Activated naive CD8-positive, alpha-beta T cell treated with anti-CD3 and anti-CD28 coated beads, Interleukin-2, amount 50 U/mL, for 24 hours (primary cell): ENCODE data around the gene COL6A1.

Source experiments
- ATAC-seq: fragments of 150-1000 bp; cut with Tn5 transposase; one replicate; pipeline ENCODE4 v1.10.0; 2021
- DNase-seq: peaks from one replicate; pipeline ENCODE4 v3.0.0; 2021
- H3K27ac Mint-ChIP-seq: one replicate; pipeline ENCODE4 v1.8.0; 2021; ENCODE audit warnings: mild to moderate bottlenecking, mixed read lengths
- H3K27me3 Mint-ChIP-seq: one replicate; pipeline ENCODE4 v1.8.0; 2021; ENCODE audit warnings: mixed read lengths
- H3K36me3 Mint-ChIP-seq: one replicate; pipeline ENCODE4 v1.8.0; 2021; ENCODE audit warnings: low read depth, mixed read lengths
- H3K4me1 Mint-ChIP-seq: one replicate; pipeline ENCODE4 v1.8.0; 2021; ENCODE audit warnings: mixed read lengths
- H3K4me3 Mint-ChIP-seq: one replicate; pipeline ENCODE4 v1.8.0; 2021; ENCODE audit warnings: mild to moderate bottlenecking, moderate library complexity, mixed read lengths
- H3K9me3 Mint-ChIP-seq: one replicate; pipeline ENCODE4 v1.8.0; 2021; ENCODE audit warnings: mixed read lengths

COL6A1 gene

DNA sequence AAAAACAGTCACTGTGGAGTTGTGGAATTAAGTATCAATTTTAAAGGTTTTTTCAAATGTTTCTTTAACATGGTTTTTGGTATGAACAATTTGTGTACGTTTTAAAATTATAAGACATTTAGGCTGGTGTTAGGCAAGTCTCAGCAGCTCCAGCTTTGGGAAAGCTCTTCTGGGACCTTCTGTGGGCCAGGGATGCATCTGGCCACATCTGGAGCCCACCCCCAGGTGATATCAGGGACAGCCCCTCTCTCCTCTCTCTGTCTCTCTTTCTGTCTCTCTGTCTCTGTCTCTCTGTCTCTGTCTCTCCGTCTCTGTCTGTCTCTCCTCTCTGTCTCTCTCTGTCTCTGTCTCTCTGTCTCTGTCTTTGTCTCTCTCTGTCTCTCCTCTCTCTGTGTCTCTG lies 1.3 kb upstream of the COL6A1 start:
- Mint-ChIP-seq H3K27me3 (peaks cover 16% of the 10 kb centered on the region), H3K27ac (no peak overlapping the region), H3K4me3 (no peak overlapping the region), H3K36me3 (peaks cover 4% of the 10 kb centered on the region), H3K4me1 (peaks cover 24% of the 10 kb centered on the region), H3K9me3 (no peaks in the 10 kb centered on the region)
- DNase-seq (no peak), ATAC-seq (no peak)

GRCh38 chr21:45980697-45981096 lies 873 bp upstream of the COL6A1 start:
- ATAC-seq (no peak), DNase-seq (no peak)
- no peak overlapping the region for H3K4me3 Mint-ChIP-seq
- H3K27me3 Mint-ChIP-seq: peaks cover 11% of the 10 kb centered on the region
- H3K27ac Mint-ChIP-seq: no peak overlapping the region
- peaks cover 20% of the 10 kb centered on the region for H3K4me1 Mint-ChIP-seq
- H3K36me3 Mint-ChIP-seq: peaks cover 4% of the 10 kb centered on the region
- no peaks in the 10 kb centered on the region for H3K9me3 Mint-ChIP-seq

- H3K36me3 Mint-ChIP-seq: peaks cover 4% of the 10 kb centered on the region
- ATAC-seq: no peak
- no peak for DNase-seq
- H3K27me3 Mint-ChIP-seq: peaks cover 7% of the 10 kb centered on the region
- peaks cover 13% of the 10 kb centered on the region for H3K4me1 Mint-ChIP-seq
- H3K9me3 Mint-ChIP-seq: no peaks in the 10 kb centered on the region
- H3K27ac Mint-ChIP-seq: no peak overlapping the region
- peak overlapping the region; percentile 52 for H3K4me3 Mint-ChIP-seq
Measured at GRCh38 chr21:45982092-45982757, 655 bp downstream of the COL6A1 start.

DNA sequence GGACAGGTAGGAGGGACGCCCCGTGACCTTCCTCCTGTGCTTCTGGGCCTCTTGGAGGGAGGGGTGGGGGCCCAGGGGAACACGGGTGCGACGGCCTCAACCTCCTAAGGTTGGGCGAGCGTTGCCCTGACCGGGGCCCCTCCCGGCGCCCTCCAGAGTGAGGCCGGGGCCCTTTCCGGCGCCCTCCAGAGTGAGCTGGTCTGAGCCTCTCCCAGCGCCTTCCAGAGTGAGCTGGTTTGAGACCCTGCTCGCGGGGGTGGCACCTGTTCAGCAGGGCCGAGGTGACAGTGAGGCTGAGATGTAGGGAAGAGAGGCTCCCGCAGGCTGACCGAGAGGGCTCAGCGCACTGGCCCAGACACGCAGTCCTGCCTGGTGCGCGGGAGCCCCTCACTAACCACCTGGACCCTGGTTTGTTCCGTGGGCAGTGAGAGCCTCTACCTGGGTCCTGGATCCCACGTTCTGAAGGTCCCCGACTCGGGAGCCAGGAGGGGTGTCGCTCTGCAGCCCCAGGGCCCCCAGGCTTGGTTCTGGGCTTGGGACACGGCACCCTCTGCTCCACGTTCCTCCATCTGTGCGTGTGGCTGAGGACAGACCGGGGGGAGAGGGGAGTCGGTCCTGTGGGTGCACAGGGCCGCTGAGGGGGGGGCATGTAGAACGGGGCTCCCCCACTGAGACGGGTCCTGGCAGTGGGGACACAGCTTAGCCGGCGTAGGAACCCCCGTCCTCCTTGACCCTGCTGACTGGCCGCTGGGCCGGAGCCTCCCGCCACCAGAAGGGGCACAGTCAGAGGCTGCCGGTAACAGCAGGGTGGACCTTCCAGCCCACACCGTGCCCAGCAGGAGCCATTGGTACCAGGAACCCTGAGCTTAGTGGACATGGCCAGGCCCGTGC lies 1.4 kb downstream of the COL6A1 start:
- Mint-ChIP-seq H3K36me3 (peaks cover 4% of the 10 kb centered on the region), H3K4me1 (peaks cover 13% of the 10 kb centered on the region), H3K27ac (no peak overlapping the region), H3K9me3 (no peaks in the 10 kb centered on the region), H3K4me3 (peak overlapping the region; percentile 52), H3K27me3 (peaks cover 7% of the 10 kb centered on the region)
- DNase-seq: no peak
- no peak for ATAC-seq

DNA sequence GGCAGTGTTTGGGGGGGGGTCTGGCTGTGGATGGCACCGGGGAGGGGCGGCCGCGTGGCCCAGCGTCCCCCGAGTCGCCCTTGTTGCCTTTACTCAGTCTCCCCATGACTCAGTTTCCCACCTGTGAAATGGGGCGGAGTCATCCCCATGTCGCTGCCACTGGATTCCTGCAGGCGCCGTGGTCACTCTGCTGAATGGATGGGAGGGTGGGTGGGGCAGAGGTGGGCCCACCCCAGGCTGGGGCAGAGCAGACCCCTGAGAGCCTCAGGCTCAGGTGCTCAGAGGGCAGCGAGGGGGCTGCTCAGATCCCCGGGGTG lies 2.0 kb downstream of the COL6A1 start:
- H3K36me3 Mint-ChIP-seq: peaks cover 4% of the 10 kb centered on the region
- H3K27me3 Mint-ChIP-seq: peaks cover 7% of the 10 kb centered on the region
- H3K4me3 Mint-ChIP-seq: no peak overlapping the region
- no peak for DNase-seq
- no peak overlapping the region for H3K27ac Mint-ChIP-seq
- no peak for ATAC-seq
- peaks cover 9% of the 10 kb centered on the region for H3K4me1 Mint-ChIP-seq
- no peaks in the 10 kb centered on the region for H3K9me3 Mint-ChIP-seq

- Mint-ChIP-seq H3K36me3 (peaks cover 4% of the 10 kb centered on the region), H3K27ac (no peak overlapping the region), H3K4me3 (no peak overlapping the region), H3K9me3 (no peaks in the 10 kb centered on the region), H3K27me3 (peaks cover 7% of the 10 kb centered on the region), H3K4me1 (peaks cover 5% of the 10 kb centered on the region)
- ATAC-seq (no peak), DNase-seq (no peak)
Measured at GRCh38 chr21:45983981-45984551, 2.5 kb downstream of the COL6A1 start.

DNA sequence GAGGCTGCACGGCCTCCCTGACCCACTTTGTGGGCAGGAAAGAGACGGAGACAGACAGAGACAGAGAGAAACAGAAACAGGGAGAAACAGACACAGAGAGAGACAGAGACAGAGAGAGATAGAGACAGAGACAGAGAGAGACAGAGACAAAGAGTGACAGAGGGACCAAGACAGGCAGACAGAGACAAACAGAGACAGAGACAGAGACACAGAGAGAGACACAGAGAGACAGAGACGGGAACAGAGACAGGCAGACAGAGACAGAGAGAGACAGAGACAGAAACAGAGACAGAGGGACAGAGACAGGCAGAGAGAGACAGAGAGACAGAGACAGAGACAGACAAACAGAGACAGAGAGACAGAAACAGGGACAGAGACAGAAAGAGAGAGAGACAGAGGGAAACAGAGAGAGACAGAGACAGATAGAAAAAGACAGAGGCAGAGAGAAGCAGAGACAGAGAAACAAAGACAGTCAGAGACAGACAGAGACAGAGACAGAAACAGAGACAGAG lies 3.1 kb downstream of the COL6A1 start:
- Mint-ChIP-seq H3K27ac (no peak overlapping the region), H3K27me3 (peaks cover 4% of the 10 kb centered on the region), H3K4me3 (no peak overlapping the region), H3K36me3 (peaks cover 4% of the 10 kb centered on the region), H3K9me3 (no peaks in the 10 kb centered on the region), H3K4me1 (peaks cover 1% of the 10 kb centered on the region)
- no peak for ATAC-seq
- no peak for DNase-seq

DNA sequence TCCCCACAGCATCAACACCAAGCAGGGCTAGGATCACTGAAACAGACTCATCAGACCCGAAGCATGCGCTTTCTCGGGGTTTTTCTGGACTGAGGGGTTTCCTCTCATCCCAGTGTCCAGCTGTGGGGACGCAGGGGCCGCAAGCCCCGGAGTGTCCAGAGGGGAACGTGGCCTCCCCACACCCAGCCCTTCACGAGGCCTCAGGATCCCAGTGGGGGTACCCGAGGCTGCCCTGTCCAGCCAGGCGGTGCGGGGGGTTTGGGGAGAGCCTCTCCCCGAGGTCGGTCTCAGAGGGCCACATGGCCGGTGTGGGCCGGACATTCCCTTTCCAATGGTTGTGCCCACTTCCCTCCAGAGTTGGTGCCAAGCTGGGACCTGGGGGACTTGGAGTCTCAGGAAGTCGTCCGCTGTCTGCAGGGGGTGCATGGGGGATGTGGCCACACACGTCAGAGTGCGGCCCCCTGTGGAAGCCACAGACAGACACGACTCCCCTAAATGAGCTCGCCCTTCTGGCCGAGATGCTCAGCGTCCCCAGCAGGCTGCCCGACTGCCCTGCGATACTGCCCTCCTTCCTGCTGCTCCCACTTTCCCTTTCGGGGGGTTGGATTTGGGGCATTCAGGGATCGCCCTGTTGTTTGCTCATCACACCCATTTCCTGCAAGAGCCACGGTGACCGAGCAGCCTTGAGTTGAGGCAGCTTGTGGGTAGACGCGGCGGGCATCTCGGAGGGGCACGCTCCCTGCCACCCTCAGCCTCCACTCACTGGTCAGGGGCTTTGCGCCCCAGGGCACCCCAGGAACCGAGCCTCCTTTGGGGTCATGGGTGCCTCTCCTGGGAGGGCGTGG lies 4.1 kb downstream of the COL6A1 start:
- DNase-seq (no peak), ATAC-seq (no peak)
- Mint-ChIP-seq H3K4me1 (no peaks in the 10 kb centered on the region), H3K27ac (no peak overlapping the region), H3K9me3 (no peaks in the 10 kb centered on the region), H3K27me3 (peaks cover 3% of the 10 kb centered on the region), H3K4me3 (no peak overlapping the region), H3K36me3 (peaks cover 4% of the 10 kb centered on the region)

DNA sequence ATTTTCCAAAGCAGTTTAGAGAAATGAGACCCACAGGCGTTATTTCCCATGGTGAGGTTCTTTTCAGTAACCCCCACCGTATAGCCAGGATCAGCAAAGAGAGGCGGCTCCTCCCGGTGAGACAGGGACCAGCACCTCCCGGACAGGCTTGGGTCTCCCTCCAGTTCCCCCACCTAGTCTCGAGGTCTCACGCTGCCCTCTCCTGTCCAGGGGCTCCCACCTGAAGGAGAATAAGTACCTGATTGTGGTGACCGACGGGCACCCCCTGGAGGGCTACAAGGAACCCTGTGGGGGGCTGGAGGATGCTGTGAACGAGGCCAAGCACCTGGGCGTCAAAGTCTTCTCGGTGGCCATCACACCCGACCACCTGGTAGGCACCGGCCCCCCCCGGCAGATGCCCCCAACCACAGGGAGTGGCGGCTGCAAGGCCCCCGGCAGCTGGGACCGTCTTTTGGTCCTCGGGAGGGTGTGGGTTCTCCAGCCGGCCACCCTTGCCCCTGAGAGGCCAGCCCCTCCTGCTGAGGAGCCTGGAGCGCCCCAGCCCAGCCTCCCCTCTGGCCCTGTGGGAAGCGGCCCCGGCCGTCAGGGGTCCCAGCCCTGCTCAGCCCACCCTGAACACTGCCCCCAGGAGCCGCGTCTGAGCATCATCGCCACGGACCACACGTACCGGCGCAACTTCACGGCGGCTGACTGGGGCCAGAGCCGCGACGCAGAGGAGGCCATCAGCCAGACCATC lies 4.9 kb downstream of the COL6A1 start:
- H3K36me3 Mint-ChIP-seq: peaks cover 4% of the 10 kb centered on the region
- no peak for DNase-seq
- ATAC-seq: no peak
- H3K9me3 Mint-ChIP-seq: no peaks in the 10 kb centered on the region
- H3K4me1 Mint-ChIP-seq: no peaks in the 10 kb centered on the region
- H3K27ac Mint-ChIP-seq: no peak overlapping the region
- peaks cover 3% of the 10 kb centered on the region for H3K27me3 Mint-ChIP-seq
- H3K4me3 Mint-ChIP-seq: no peak overlapping the region

GRCh38 chr21:45987121-45987711 lies 5.6 kb downstream of the COL6A1 start:
- H3K4me1 Mint-ChIP-seq: no peaks in the 10 kb centered on the region
- peaks cover 3% of the 10 kb centered on the region for H3K27me3 Mint-ChIP-seq
- no peaks in the 10 kb centered on the region for H3K9me3 Mint-ChIP-seq
- DNase-seq (no peak), ATAC-seq (no peak)
- H3K27ac Mint-ChIP-seq: no peak overlapping the region
- no peak overlapping the region for H3K4me3 Mint-ChIP-seq
- H3K36me3 Mint-ChIP-seq: peaks cover 4% of the 10 kb centered on the region

GRCh38 chr21:45988366-45989347 lies 7.1 kb downstream of the COL6A1 start:
- Mint-ChIP-seq H3K27ac (no peak overlapping the region), H3K27me3 (peaks cover 3% of the 10 kb centered on the region), H3K9me3 (no peaks in the 10 kb centered on the region), H3K4me3 (no peak overlapping the region), H3K4me1 (no peaks in the 10 kb centered on the region), H3K36me3 (peaks cover 4% of the 10 kb centered on the region)
- no peak for ATAC-seq
- DNase-seq: no peak

- no peak for ATAC-seq
- Mint-ChIP-seq H3K4me1 (no peaks in the 10 kb centered on the region), H3K4me3 (no peak overlapping the region), H3K9me3 (no peaks in the 10 kb centered on the region), H3K27me3 (peaks cover 3% of the 10 kb centered on the region), H3K27ac (no peak overlapping the region), H3K36me3 (peaks cover 3% of the 10 kb centered on the region)
- DNase-seq: no peak
Measured at GRCh38 chr21:45989355-45990048, 7.9 kb downstream of the COL6A1 start.
